K562 (cell line): ENCODE data around the gene DLX2. TPM values are rescaled to one million over a fixed set of nuclear protein-coding genes. Genes with fewer than 3 reads are reported as not detected.

Experiments used
- BMI1 ChIP-seq: fragments of 150-350 bp; IDR thresholded peaks from 2 replicates; pipeline ENCODE4 v1.6.1; 2014; ENCODE audit warnings: low read length
- FOXJ3 ChIP-seq: sonication (generic); formaldehyde crosslinking; IDR thresholded peaks from 2 replicates; pipeline ENCODE4 v1.4.0; 2020; ENCODE audit warnings: mild to moderate bottlenecking, missing genetic modification reagents
- FOXO4 ChIP-seq: fragments of 450-650 bp; formaldehyde crosslinking; IDR thresholded peaks from 2 replicates; pipeline ENCODE4 v1.4.0; 2020; ENCODE audit warnings: mild to moderate bottlenecking, moderate library complexity
- HSF4 ChIP-seq: fragments of 250-450 bp; sonication (Bioruptor Pico); IDR thresholded peaks from 2 replicates; pipeline ENCODE4 v2.1.2; 2022; ENCODE audit warnings: mild to moderate bottlenecking, moderate library complexity, borderline replicate concordance
- MCM5 ChIP-seq: fragments of 450-650 bp; IDR thresholded peaks from 2 replicates; pipeline ENCODE4 v1.6.1; 2016; ENCODE audit warnings: low read depth
- NFATC3 ChIP-seq: fragments of 450-650 bp; IDR thresholded peaks from 2 replicates; pipeline ENCODE4 v1.6.1; 2017; ENCODE audit warnings: mild to moderate bottlenecking
- RBM25 ChIP-seq: fragments of 200-400 bp; formaldehyde crosslinking; IDR thresholded peaks from 2 replicates; pipeline ENCODE4 v1.6.1; 2018; ENCODE audit warnings: low read length, low read depth, moderate library complexity; ENCODE audit not compliant: severe bottlenecking
- TOE1 ChIP-seq, 2 experiments: fragments of 450-650 bp in 1 of 2; sonication (generic) in 1 of 2; formaldehyde crosslinking in 1 of 2; IDR thresholded peaks; 2 replicates each; pipeline versions ENCODE4 v1.7.1 to v1.8.0; 2016 to 2022; ENCODE audit warnings: borderline replicate concordance in 2 of 2, mild to moderate bottlenecking in 2 of 2, antibody characterized with exemption in 1 of 2, inconsistent platforms in 1 of 2, low read depth in 1 of 2, missing genetic modification reagents in 1 of 2, moderate library complexity in 1 of 2
- U2AF2 ChIP-seq: fragments of 200-400 bp; formaldehyde crosslinking; optimal IDR thresholded peaks from 2 replicates; pipeline ENCODE3; 2017; ENCODE audit warnings: low read depth, mild to moderate bottlenecking, low read length
- ZBTB43 ChIP-seq: sonication (generic); formaldehyde crosslinking; IDR thresholded peaks from 2 replicates; pipeline ENCODE4 v1.8.0; 2023; ENCODE audit warnings: mild to moderate bottlenecking, missing genetic modification reagents
- ZNF277 ChIP-seq: fragments of 250-450 bp; sonication (Bioruptor Pico); IDR thresholded peaks from 2 replicates; pipeline ENCODE4 v1.8.0; 2022; ENCODE audit warnings: inconsistent platforms, mild to moderate bottlenecking, moderate library complexity, borderline replicate concordance
- ZNF512 ChIP-seq: IDR thresholded peaks from 2 replicates; pipeline ENCODE4 v1.6.1; 2016; ENCODE audit warnings: missing genetic modification characterization, missing compliant biosample characterization
- ZNF57 ChIP-seq: fragments of 450-650 bp; formaldehyde crosslinking; IDR thresholded peaks from 2 replicates; pipeline ENCODE4 v1.4.0; 2020; ENCODE audit warnings: mild to moderate bottlenecking, moderate library complexity
- ZNF592 ChIP-seq: fragments of 450-650 bp; IDR thresholded peaks from 2 replicates; pipeline ENCODE4 v1.6.1; 2017; ENCODE audit warnings: antibody characterized with exemption, mild to moderate bottlenecking
- ZNF766 ChIP-seq: fragments of 200-800 bp; sonication (Bioruptor generic); conservative IDR thresholded peaks from 2 replicates; pipeline ENCODE4 v1.6.1; 2016; ENCODE audit warnings: missing genetic modification characterization, missing compliant biosample characterization
- polyA plus RNA-seq, 8 experiments: library from polyadenylated mRNA; depleted of rRNA in 4 of 8; stranded (reverse) in 5 of 8; unstranded in 3 of 8; fragments of >200 nt; fragmentation: Nextera tagmentation in 2 of 8; fragmentation: Illumina TruSeq in 1 of 8; extraction: Ambion mirVana in 2 of 8; extraction: Trizol in 1 of 8; gene quantifications; 2 replicates each; pipeline versions ENCODE4 v1.2.1 to v1.2.3, GENCODE V29; 2011 to 2014; ENCODE audit warnings: inconsistent platforms in 1 of 8, missing spikeins in 1 of 8
- total RNA-seq, 7 experiments: library from RNA; depleted of rRNA in 6 of 7; stranded (reverse); fragments of >200 nt in 6 of 7; fragmentation: Illumina TruSeq in 2 of 7; extraction: Trizol in 2 of 7; gene quantifications; 2 replicates each; pipeline versions ENCODE4 v1.2.1 to v1.2.3, GENCODE V29; 2011 to 2021; ENCODE audit warnings: low replicate concordance in 1 of 7

The DLX2 gene
- total and polyA plus RNA-seq, 9 of the 15 experiments (the other 6 are each of a cell fraction or from before 2014, with no cell fraction given) = 0.14 to 4.3 (median 0.86) TPM

- TF ChIP-seq ZNF592 (peak; percentile 89), ZNF277 (CRISPR knock-in tag) (no peak), RBM25 (no peak), ZNF57 (CRISPR knock-in tag) (no peak), ZBTB43 (CRISPR knock-in tag) (no peak), FOXJ3 (no peak), TOE1 (IDR thresholded peaks at IDR 0.05; ENCODE audit: borderline replicate concordance) (peak; percentile 92), TOE1 (CRISPR knock-in tag; IDR thresholded peaks at IDR 0.05; ENCODE audit: borderline replicate concordance, low read depth) (no peak), U2AF2 (no peak), FOXO4 (CRISPR knock-in tag) (no peak), NFATC3 (no peak), ZNF512 (no peak), HSF4 (CRISPR knock-in tag) (0 out of 2 replicates have a peak, but pooled peaks have one; percentile 17), MCM5 (no peak), BMI1 (no peak), ZNF766 (CRISPR knock-in tag) (no peak)
These were observed 3.8 kb downstream of the DLX2 start (continued) for GRCh38 chr2:172098650-172099471.
